Measurements from ENCODE around the gene VASH2.
A peak's percentile ranks its signal among the peaks of the same experiment; 100 is the strongest.

VASH2 gene

GRCh38 chr1:212952641-212952976 is 2.3 kb downstream of the VASH2 start:
- peak overlapping the region; percentile 23 for H3K4me3 ChIP-seq (ENCODE audit: low read depth, low read length)
- TF ChIP-seq CTCF (IDR thresholded peaks at IDR 0.05; ENCODE audit: borderline replicate concordance, insufficient read depth, low read depth, low read length) = no peak

GRCh38 chr1:212953321-212953720 is 3.0 kb downstream of the VASH2 start:
- no peak overlapping the region for H3K4me3 ChIP-seq (ENCODE audit: low read depth, low read length)
- TF ChIP-seq CTCF (IDR thresholded peaks at IDR 0.05; ENCODE audit: borderline replicate concordance, insufficient read depth, low read depth, low read length) = no peak

GRCh38 chr1:212954514-212954913 is 4.2 kb downstream of the VASH2 start:
- TF ChIP-seq CTCF (IDR thresholded peaks at IDR 0.05; ENCODE audit: borderline replicate concordance, insufficient read depth, low read depth, low read length) = no peak
- no peak overlapping the region for H3K4me3 ChIP-seq (ENCODE audit: low read depth, low read length)

- TF ChIP-seq CTCF (IDR thresholded peaks at IDR 0.05; ENCODE audit: borderline replicate concordance, insufficient read depth, low read depth, low read length) = no peak
- H3K4me3 ChIP-seq (ENCODE audit: low read depth, low read length) = no peak overlapping the region
Observed at GRCh38 chr1:212955098-212955497, 4.8 kb downstream of the VASH2 start.

- H3K4me3 ChIP-seq (ENCODE audit: low read depth, low read length) = no peak overlapping the region
Observed at GRCh38 chr1:212955961-212956620, 5.8 kb downstream of the VASH2 start.

GRCh38 chr1:212957546-212957945 is 7.2 kb downstream of the VASH2 start:
- TF ChIP-seq CTCF (IDR thresholded peaks at IDR 0.05; ENCODE audit: borderline replicate concordance, insufficient read depth, low read depth, low read length) = no peak
- no peak overlapping the region for H3K4me3 ChIP-seq (ENCODE audit: low read depth, low read length)

More at GRCh38 chr1:212955961-212956620, 5.8 kb downstream of the VASH2 start:
- TF ChIP-seq CTCF (IDR thresholded peaks at IDR 0.05; ENCODE audit: borderline replicate concordance, insufficient read depth, low read depth, low read length) = no peak

- H3K4me3 ChIP-seq (ENCODE audit: low read depth, low read length) = no peak overlapping the region
- TF ChIP-seq CTCF (IDR thresholded peaks at IDR 0.05; ENCODE audit: borderline replicate concordance, insufficient read depth, low read depth, low read length) = no peak
Observed at GRCh38 chr1:212958175-212958574, 7.8 kb downstream of the VASH2 start.

All from GM12875 (cell line).